NCI-H345 (cell line): ENCODE measurements around the gene FBXW2.
"Not testable (repeated sequence)": the region's sequence is repeated elsewhere in the genome, so short reads cannot be mapped to it uniquely, and the experiment has no call there.

Source experiments
- DNase-seq: peaks from one replicate; lab custom pipeline; 2025; lab: John Stamatoyannopoulos, UW

The FBXW2 gene

GRCh38 chr9:120778758-120779157 is 14.5 kb downstream of the FBXW2 start:
- DNase-seq: no peak

GRCh38 chr9:120777229-120777628 is 16.0 kb downstream of the FBXW2 start:
- DNase-seq: no peak

- DNase-seq: no peak
Measured at GRCh38 chr9:120776788-120777187, 16.4 kb downstream of the FBXW2 start.

- no peak for DNase-seq
Measured at GRCh38 chr9:120775859-120776258, 17.4 kb downstream of the FBXW2 start.

GRCh38 chr9:120774719-120775118 is 18.5 kb downstream of the FBXW2 start:
- DNase-seq: no peak

- DNase-seq: no peak
Measured at GRCh38 chr9:120773256-120773655, 20.0 kb downstream of the FBXW2 start.

GRCh38 chr9:120770931-120771330 is 22.3 kb downstream of the FBXW2 start:
- DNase-seq: no peak

- DNase-seq: no peak
Measured at GRCh38 chr9:120768886-120769285, 24.3 kb downstream of the FBXW2 start.

- DNase-seq: no peak
Measured at GRCh38 chr9:120768247-120768646, 25.0 kb downstream of the FBXW2 start.

GRCh38 chr9:120767451-120767850 is 25.8 kb downstream of the FBXW2 start:
- DNase-seq: no peak

GRCh38 chr9:120765910-120766425 is 27.2 kb downstream of the FBXW2 start:
- DNase-seq: no peak

- no peak for DNase-seq
Measured at GRCh38 chr9:120764476-120764875, 28.7 kb downstream of the FBXW2 start.

- DNase-seq: no peak
Measured at GRCh38 chr9:120761006-120761405, 32.2 kb downstream of the FBXW2 start.

- DNase-seq: no peak
Measured at GRCh38 chr9:120759755-120760400, 33.3 kb downstream of the FBXW2 start.

- DNase-seq: no peak
Measured at GRCh38 chr9:120758544-120758943, 34.7 kb downstream of the FBXW2 start.

GRCh38 chr9:120757026-120757913 is 35.9 kb downstream of the FBXW2 start:
- DNase-seq: no peak

GRCh38 chr9:120756531-120756930 is 36.7 kb downstream of the FBXW2 start:
- no peak for DNase-seq

GRCh38 chr9:120755810-120756434 is 37.3 kb downstream of the FBXW2 start:
- peak; percentile 47 for DNase-seq

- DNase-seq: no peak
Measured at GRCh38 chr9:120755044-120755443, 38.2 kb downstream of the FBXW2 start.

- no peak for DNase-seq
Measured at GRCh38 chr9:120750421-120750820, 42.8 kb downstream of the FBXW2 start.

GRCh38 chr9:120746366-120746765 is 46.9 kb downstream of the FBXW2 start:
- DNase-seq: not testable (repeated sequence)

GRCh38 chr9:120745278-120745677 is 47.9 kb downstream of the FBXW2 start:
- no peak for DNase-seq

GRCh38 chr9:120742951-120743416 is 50.2 kb downstream of the FBXW2 start:
- peak; percentile 9 for DNase-seq
